Left lung (tissue), 10 donors: ENCODE results near the gene ALKBH6. TPM values are rescaled to one million over a fixed set of nuclear protein-coding genes. Genes with fewer than 3 reads are reported as not detected.

Source experiments
- ATAC-seq: fragments of 200-7000 bp; cut with Tn5 transposase; one replicate; pipeline ENCODE4 v1.9.1; 2020; ENCODE audit warnings: moderate library complexity
- DNase-seq, 4 donors: peaks; one replicate each; pipeline ENCODE4 v3.0.0-alpha.2; 2013 to 2020
- H3K27ac ChIP-seq, 2 donors: fragments of 200-600 bp; sonication (generic) in 1 of 2; one replicate each; pipeline versions ENCODE4 v1.5.0 to v1.8.0; 2020 to 2021
- H3K27me3 ChIP-seq, 2 donors: fragments of 200-600 bp; sonication (generic) in 1 of 2; one replicate each; pipeline versions ENCODE4 v1.5.0 to v1.8.0; 2020 to 2021
- H3K36me3 ChIP-seq, 2 donors: fragments of 200-600 bp; sonication (generic) in 1 of 2; one replicate each; pipeline versions ENCODE4 v1.5.0 to v1.8.0; 2020 to 2021
- H3K4me1 ChIP-seq, 2 donors: fragments of 200-600 bp; one replicate each; pipeline ENCODE4 v1.8.0; 2021
- H3K4me3 ChIP-seq, 2 donors: fragments of 200-600 bp; sonication (generic) in 1 of 2; one replicate each; pipeline versions ENCODE4 v1.5.0 to v1.8.0; 2020 to 2021; ENCODE audit warnings: mild to moderate bottlenecking in 1 of 2
- H3K9me3 ChIP-seq, 2 donors: fragments of 200-600 bp; sonication (generic) in 1 of 2; one replicate each; pipeline versions ENCODE4 v1.5.0 to v1.8.0; 2020 to 2021
- intact Hi-C, 2 donors: fragments of 100-400 bp; cut with DNase I; formaldehyde crosslinking; loops; one replicate each; pipeline versions ENCODE4 v1.11.2 to v1.14.2; 2022
- polyA plus RNA-seq, 6 donors: library from polyadenylated mRNA; unstranded; fragments of 120-200 nt; gene quantifications; one replicate each; pipeline ENCODE4 v1.2.1, GENCODE V29; 2013; ENCODE audit not compliant: insufficient read length in 6 of 6
- total RNA-seq, 2 donors: library from RNA; stranded (reverse); fragmentation: NEBNext Ultra II Directional; extraction: Animal tissue kit (Norgen Biotek cat#: 25700); gene quantifications; one replicate each; pipeline ENCODE4 v1.2.1, GENCODE V29; 2021
- TF ChIP-seq, protein P1 (sequence below), 2 donors: fragments of 200-600 bp; sonication (generic) in 1 of 2; IDR thresholded peaks; one replicate each; pipeline versions ENCODE4 v1.5.0 to v1.8.0; 2021; ENCODE audit warnings: antibody characterized with exemption in 2 of 2
- donor health status: DM: no; HTN: yes; CAD: no.
- donor health status: DM: no; HTN: no; CAD: no.

Gene ALKBH6
- total and polyA plus RNA-seq, 8 donors: 16.8 to 22.7 (median 19.8) TPM

DNA sequence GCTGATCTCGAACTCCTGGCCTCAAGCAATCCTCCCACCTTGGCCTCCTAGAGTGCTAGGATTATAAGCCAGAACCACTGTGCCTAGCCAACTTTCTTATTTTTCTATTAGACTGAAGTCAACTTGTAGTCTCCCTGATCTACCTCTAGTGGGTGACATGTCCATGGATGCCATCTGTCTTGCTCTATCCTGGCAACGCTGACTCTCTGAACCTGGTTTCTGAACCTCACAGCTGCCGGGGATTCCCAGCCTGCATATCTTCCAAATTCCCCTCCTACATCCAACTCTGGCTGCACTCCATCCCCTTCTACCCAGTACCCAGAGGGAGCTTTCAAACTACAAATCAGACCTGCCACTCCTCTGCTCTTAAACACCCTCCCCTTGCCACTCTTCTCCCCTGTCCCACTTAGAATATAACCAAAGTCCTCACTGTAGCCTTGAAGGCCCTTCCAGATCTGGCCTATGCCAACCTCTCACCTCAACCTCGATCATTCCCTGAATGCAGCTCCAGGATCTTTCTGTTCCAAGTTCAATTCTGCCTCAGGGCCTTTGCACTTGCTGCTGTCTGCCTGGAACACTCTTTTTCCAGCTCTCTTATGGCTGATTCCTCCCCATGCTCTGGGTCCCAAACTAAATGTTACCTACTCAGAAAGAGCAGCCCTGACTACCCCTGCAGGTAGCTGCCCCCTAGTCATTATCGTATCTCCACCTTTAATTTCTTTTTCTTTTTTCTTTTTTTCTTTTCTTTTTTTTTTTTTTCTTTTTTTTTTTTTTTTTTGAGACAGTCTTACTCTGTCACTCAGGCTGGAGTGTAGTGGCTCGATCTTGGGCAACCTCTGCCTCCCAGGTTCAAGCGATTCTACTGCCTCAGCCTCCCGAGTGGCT lies 16.5 kb upstream of the ALKBH6 start:
- intact Hi-C loops: no loop called here
- TF ChIP-seq, protein P1, sequence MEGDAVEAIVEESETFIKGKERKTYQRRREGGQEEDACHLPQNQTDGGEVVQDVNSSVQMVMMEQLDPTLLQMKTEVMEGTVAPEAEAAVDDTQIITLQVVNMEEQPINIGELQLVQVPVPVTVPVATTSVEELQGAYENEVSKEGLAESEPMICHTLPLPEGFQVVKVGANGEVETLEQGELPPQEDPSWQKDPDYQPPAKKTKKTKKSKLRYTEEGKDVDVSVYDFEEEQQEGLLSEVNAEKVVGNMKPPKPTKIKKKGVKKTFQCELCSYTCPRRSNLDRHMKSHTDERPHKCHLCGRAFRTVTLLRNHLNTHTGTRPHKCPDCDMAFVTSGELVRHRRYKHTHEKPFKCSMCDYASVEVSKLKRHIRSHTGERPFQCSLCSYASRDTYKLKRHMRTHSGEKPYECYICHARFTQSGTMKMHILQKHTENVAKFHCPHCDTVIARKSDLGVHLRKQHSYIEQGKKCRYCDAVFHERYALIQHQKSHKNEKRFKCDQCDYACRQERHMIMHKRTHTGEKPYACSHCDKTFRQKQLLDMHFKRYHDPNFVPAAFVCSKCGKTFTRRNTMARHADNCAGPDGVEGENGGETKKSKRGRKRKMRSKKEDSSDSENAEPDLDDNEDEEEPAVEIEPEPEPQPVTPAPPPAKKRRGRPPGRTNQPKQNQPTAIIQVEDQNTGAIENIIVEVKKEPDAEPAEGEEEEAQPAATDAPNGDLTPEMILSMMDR (IDR thresholded peaks at IDR 0.05): no peak
- Histone ChIP-seq H3K4me3 (no peak overlapping the region), H3K27me3 (peaks cover 0 to 16% of the 10 kb centered on the region in 2 donors), H3K9me3 (no peaks in the 10 kb centered on the region), H3K36me3 (peaks cover 0 to 19% of the 10 kb centered on the region in 2 donors), H3K4me1 (no peaks in the 10 kb centered on the region), H3K27ac (no peak overlapping the region)
- no peak for DNase-seq
- no peak for ATAC-seq

DNA sequence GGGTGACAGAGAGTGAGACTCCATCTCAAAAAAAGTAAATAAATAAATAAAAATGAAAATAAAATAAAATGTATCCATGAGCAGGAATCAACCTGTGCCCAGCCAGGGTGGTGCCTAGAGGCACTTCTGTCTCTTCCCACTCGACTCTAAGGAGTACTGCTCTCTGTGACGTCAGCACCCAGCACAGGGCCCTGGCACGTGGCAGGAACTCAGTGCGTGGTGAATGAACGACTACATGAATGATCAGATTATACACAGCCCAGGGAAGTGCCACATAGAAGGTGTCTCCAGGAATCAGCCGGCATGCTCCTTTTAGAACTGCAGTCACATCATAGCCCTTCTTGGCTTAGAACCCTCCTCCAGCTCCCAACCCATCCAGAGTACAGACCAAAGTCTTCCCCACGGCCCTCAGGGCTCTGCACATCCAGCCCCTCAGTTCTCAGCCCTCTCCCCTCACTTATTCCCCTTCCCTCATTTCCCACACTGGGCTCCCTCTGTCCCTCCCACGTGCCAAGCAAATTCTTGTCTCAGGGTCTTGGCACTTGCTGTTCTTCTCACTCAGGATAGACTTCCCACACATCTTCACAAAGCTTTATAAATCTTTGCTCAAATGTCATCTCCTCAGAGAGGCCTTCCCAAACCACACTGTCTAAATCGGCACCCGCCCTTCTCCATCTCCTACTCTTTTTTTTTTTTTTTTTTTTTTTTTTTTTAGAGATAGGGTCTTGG lies 14.5 kb upstream of the ALKBH6 start:
- no peak overlapping the region for H3K4me3 ChIP-seq
- peaks cover 0 to 16% of the 10 kb centered on the region in 2 donors for H3K27me3 ChIP-seq
- TF ChIP-seq, protein P1 (IDR thresholded peaks at IDR 0.05): no peak
- no peaks in the 10 kb centered on the region for H3K9me3 ChIP-seq
- no peak for DNase-seq
- ATAC-seq: no peak
- H3K4me1 ChIP-seq: no peaks in the 10 kb centered on the region
- peaks cover 0 to 21% of the 10 kb centered on the region in 2 donors for H3K36me3 ChIP-seq
- H3K27ac ChIP-seq: no peak overlapping the region
- intact Hi-C loops: no loop called here

- no peak for DNase-seq
- ATAC-seq: no peak
- no peaks in the 10 kb centered on the region for H3K9me3 ChIP-seq
- TF ChIP-seq, protein P1 (IDR thresholded peaks at IDR 0.05): no peak
- no peak overlapping the region for H3K4me3 ChIP-seq
- H3K27ac ChIP-seq: no peak overlapping the region
- peaks cover 0 to 11% of the 10 kb centered on the region in 2 donors for H3K27me3 ChIP-seq
- intact Hi-C loops: no loop called here
- H3K36me3 ChIP-seq: peaks cover 0 to 27% of the 10 kb centered on the region in 2 donors
- H3K4me1 ChIP-seq: no peaks in the 10 kb centered on the region
Measured at GRCh38 chr19:36027696-36028095, 13.7 kb upstream of the ALKBH6 start.

DNA sequence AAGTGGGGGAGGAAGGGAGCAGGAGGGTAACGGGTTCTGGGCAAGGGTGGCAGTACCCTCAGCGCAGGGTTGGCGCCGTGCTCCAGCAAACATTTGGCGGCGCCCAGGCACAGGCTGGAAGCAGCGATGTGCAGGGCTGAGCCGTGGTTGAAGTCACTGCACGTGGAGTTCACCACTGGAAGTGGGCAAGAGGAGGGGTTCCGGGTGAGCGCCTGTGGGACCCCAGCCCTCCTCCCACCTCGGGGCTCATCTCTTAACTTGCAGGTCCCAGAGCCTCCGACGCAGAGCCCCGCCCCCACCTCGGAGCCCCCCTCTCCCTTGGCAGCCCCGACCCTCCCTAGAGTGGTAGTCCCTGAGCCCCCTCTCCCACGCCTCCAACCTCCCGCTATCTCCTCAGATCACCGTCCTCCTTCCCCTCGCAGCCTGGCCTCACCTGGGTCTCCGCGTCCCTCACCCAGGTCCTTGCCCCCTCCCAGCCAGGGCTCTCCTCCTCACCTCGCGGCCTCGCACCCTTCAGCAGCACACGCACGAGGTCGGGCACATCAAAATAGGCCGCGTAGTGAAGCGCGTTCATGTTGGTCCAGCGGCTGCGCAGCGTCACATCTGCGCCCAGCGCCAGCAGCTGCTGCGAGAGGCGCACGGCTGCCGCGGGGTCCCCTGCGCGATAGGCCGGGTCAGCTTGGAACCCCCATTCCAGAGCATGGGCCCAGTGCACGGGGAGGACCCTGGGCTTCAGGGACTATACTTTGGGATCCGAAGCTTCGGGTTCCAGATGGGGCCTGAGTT lies 12.3 kb upstream of the ALKBH6 start:
- TF ChIP-seq, protein P1 (IDR thresholded peaks at IDR 0.05): no peak
- DNase-seq (no peak), ATAC-seq (no peak)
- no peaks in the 10 kb centered on the region for H3K9me3 ChIP-seq
- H3K36me3 ChIP-seq: peaks cover 0 to 34% of the 10 kb centered on the region in 2 donors
- intact Hi-C loops: no loop called here
- H3K27me3 ChIP-seq: no peaks in the 10 kb centered on the region
- no peak overlapping the region for H3K4me3 ChIP-seq
- H3K4me1 ChIP-seq: no peaks in the 10 kb centered on the region
- no peak overlapping the region for H3K27ac ChIP-seq
